OCI-LY1 (cell line): ENCODE data around the gene GPR22.

Experiments used
- H2AFZ ChIP-seq: fragments of 200-600 bp; sonication (generic), shearing (Covaris generic); 2 replicates; pipeline ENCODE4 v1.6.0; 2014; ENCODE audit warnings: antibody characterized with exemption, mild to moderate bottlenecking, low read length
- H3F3A ChIP-seq: fragments of 200-600 bp; sonication (generic), shearing (Covaris generic); 2 replicates; pipeline ENCODE4 v1.6.0; 2014; ENCODE audit warnings: mild to moderate bottlenecking, antibody characterized with exemption, low read length, moderate library complexity; ENCODE audit not compliant: insufficient read depth
- H3K27ac ChIP-seq: fragments of 200-600 bp; sonication (generic); 2 replicates; pipeline ENCODE4 v1.5.1; 2014; ENCODE audit warnings: low read length, mixed run types, mild to moderate bottlenecking, low read depth; ENCODE audit not compliant: poor library complexity, severe bottlenecking
- H3K27me3 ChIP-seq: fragments of 200-600 bp; sonication (generic); 2 replicates; pipeline ENCODE4 v1.6.0; 2014; ENCODE audit warnings: antibody characterized with exemption, mild to moderate bottlenecking, low read length, moderate library complexity; ENCODE audit not compliant: insufficient read depth
- H3K36me3 ChIP-seq: fragments of 200-600 bp; sonication (generic); 2 replicates; pipeline ENCODE4 v1.6.1; 2014; ENCODE audit warnings: mild to moderate bottlenecking, antibody characterized with exemption, low read length, moderate library complexity, mixed read lengths; ENCODE audit not compliant: insufficient read depth
- H3K4me1 ChIP-seq: fragments of 200-600 bp; sonication (generic); 2 replicates; pipeline ENCODE4 v1.5.1; 2014; ENCODE audit warnings: mild to moderate bottlenecking, low read length, moderate library complexity; ENCODE audit not compliant: insufficient read depth, severe bottlenecking
- H3K4me2 ChIP-seq: fragments of 200-600 bp; sonication (generic), shearing (Covaris generic); 2 replicates; pipeline ENCODE4 v1.6.1; 2014; ENCODE audit warnings: low read length
- H3K4me3 ChIP-seq: fragments of 200-600 bp; sonication (generic); 2 replicates; pipeline ENCODE4 v1.5.1; 2014; ENCODE audit warnings: low read length, low read depth, mild to moderate bottlenecking, mixed read lengths; ENCODE audit not compliant: poor library complexity, severe bottlenecking
- H3K79me2 ChIP-seq: fragments of 200-600 bp; shearing (Covaris generic); 2 replicates; pipeline ENCODE4 v1.6.1; 2016; ENCODE audit warnings: mixed run types, low read length, mixed read lengths; ENCODE audit not compliant: insufficient read depth
- H3K9ac ChIP-seq: fragments of 200-600 bp; sonication (generic), shearing (Covaris generic); 2 replicates; pipeline ENCODE4 v1.6.1; 2014; ENCODE audit warnings: mild to moderate bottlenecking, low read length, mixed read lengths
- H3K9me2 ChIP-seq: fragments of 200-600 bp; sonication (generic), shearing (Covaris generic); 2 replicates; pipeline ENCODE4 v1.6.1; 2014; ENCODE audit warnings: low read depth, mild to moderate bottlenecking, low read length, mixed read lengths
- H3K9me3 ChIP-seq: fragments of 200-600 bp; shearing (Covaris generic); 2 replicates; pipeline ENCODE4 v1.6.1; 2014; ENCODE audit warnings: low read length, mixed read lengths
- H4K20me1 ChIP-seq: fragments of 200-600 bp; sonication (generic), shearing (Covaris generic); 2 replicates; pipeline ENCODE4 v1.6.0; 2016; ENCODE audit warnings: mild to moderate bottlenecking, low read length; ENCODE audit not compliant: insufficient read depth
- CTCF ChIP-seq: fragments of 200-600 bp; sonication (generic), shearing (Covaris generic); IDR thresholded peaks from 2 replicates; pipeline ENCODE4 v1.5.1; 2017; ENCODE audit warnings: mild to moderate bottlenecking, antibody characterized with exemption, low read length, moderate library complexity, mixed read lengths
- EZH2 ChIP-seq: fragments of 200-600 bp; sonication (generic), shearing (Covaris generic); IDR thresholded peaks from 2 replicates; pipeline ENCODE4 v1.8.0; 2017; ENCODE audit warnings: borderline replicate concordance, mixed run types, mild to moderate bottlenecking, antibody characterized with exemption, low read length, moderate library complexity, mixed read lengths

Gene GPR22

GRCh38 chr7:107506674-107507339 is 37.0 kb downstream of the GPR22 start:
- H3K9me2 ChIP-seq: no peaks in the 10 kb centered on the region
- no peak overlapping the region for H3K9ac ChIP-seq
- no peak overlapping the region for H2AFZ ChIP-seq
- no peaks in the 10 kb centered on the region for H3F3A ChIP-seq
- H3K27ac ChIP-seq: peak overlapping the region; percentile 63
- H3K4me2 ChIP-seq: no peak overlapping the region
- H3K27me3 ChIP-seq: no peaks in the 10 kb centered on the region
- no peaks in the 10 kb centered on the region for H3K79me2 ChIP-seq
- H3K9me3 ChIP-seq: no peaks in the 10 kb centered on the region
- TF ChIP-seq EZH2 (no peak), CTCF (no peak)
- H3K4me3 ChIP-seq: no peak overlapping the region
- H3K4me1 ChIP-seq: peaks cover 13% of the 10 kb centered on the region
- no peaks in the 10 kb centered on the region for H3K36me3 ChIP-seq
- H4K20me1 ChIP-seq: no peaks in the 10 kb centered on the region
